Psoas muscle (tissue), 8 donors: Measurements from ENCODE around the gene AHCYL1. TPM values are rescaled to one million over a fixed set of nuclear protein-coding genes. Genes with fewer than 3 reads are reported as not detected.

Source experiments
- ATAC-seq, 4 donors: fragments of 200-7000 bp; cut with Tn5 transposase; one replicate each; pipeline ENCODE4 v1.9.1; 2020; ENCODE audit warnings: moderate library complexity in 3 of 4, mild to moderate bottlenecking in 2 of 4
- DNase-seq, 2 donors: peaks; one replicate each; pipeline ENCODE4 v3.0.0-alpha.2; 2020
- H3K27ac ChIP-seq: fragments of 200-600 bp; one replicate; pipeline ENCODE4 v1.8.0; 2022
- H3K27me3 ChIP-seq, 3 donors: fragments of 200-600 bp in 1 of 3; one replicate each; pipeline versions ENCODE4 v1.6.1 to v1.8.0; 2013 to 2022; ENCODE audit warnings: low read length in 2 of 3, mild to moderate bottlenecking in 2 of 3, moderate library complexity in 1 of 3; ENCODE audit not compliant: insufficient read depth in 3 of 3
- H3K36me3 ChIP-seq, 2 donors: fragments of 200-600 bp in 1 of 2; one replicate each; pipeline versions ENCODE4 v1.6.1 to v1.8.0; 2013 to 2022; ENCODE audit warnings: low read depth in 1 of 2, mild to moderate bottlenecking in 1 of 2, moderate library complexity in 1 of 2; ENCODE audit not compliant: insufficient read depth in 1 of 2
- H3K4me1 ChIP-seq: fragments of 200-600 bp; one replicate; pipeline ENCODE4 v1.8.0; 2022
- H3K4me3 ChIP-seq: fragments of 200-600 bp; one replicate; pipeline ENCODE4 v1.8.0; 2022; ENCODE audit warnings: mild to moderate bottlenecking
- H3K9me3 ChIP-seq: fragments of 200-600 bp; one replicate; pipeline ENCODE4 v1.8.0; 2022
- CTCF ChIP-seq: fragments of 200-600 bp; IDR thresholded peaks from one replicate; pipeline ENCODE4 v1.8.0; 2022; ENCODE audit warnings: antibody characterized with exemption
- WGBS, 3 donors: extraction: QIAGEN DNeasy Blood & Tissue Kit; methylation state at CpG; one replicate each; pipeline versions ENCODE4 v1.1.6 to v1.1.7; 2013; 5-methylcytosine and 5-hydroxymethylcytosine counted together
- intact Hi-C, 2 donors: fragments of 100-400 bp; cut with DNase I; formaldehyde crosslinking; loops; one replicate each; pipeline versions ENCODE4 v1.11.0 to v1.14.2; 2022
- polyA plus RNA-seq, 3 donors: library from polyadenylated mRNA; stranded (reverse); fragments of 200-250 nt; gene quantifications; one replicate each; pipeline ENCODE4 v1.2.3, GENCODE V29; 2013
- total RNA-seq, 4 donors: library from RNA; stranded (reverse); fragmentation: NEBNext Ultra II Directional in 2 of 4; extraction: Animal tissue kit (Norgen Biotek cat#: 25700) in 2 of 4; gene quantifications; one replicate each; pipeline versions ENCODE4 v1.2.1 to v1.2.4, GENCODE V29; 2021 to 2023
- donor health status: healthy with polysubstance abuse.
- donor health status: DM: no; HTN: no; CAD: no; lungs with moderate emphysema.
- donor health status: Bipolar disorder and iron deficiency.
- donor health status: healthy.
- donor health status: DM: yes; HTN: yes; CAD: no.
- donor health status: DM: no; HTN: no; CAD: no.
- donor health status: DM: no; HTN: no; CAD: no.
- donor health status: DM: yes; HTN: yes; CAD: no.

Gene AHCYL1
- total and polyA plus RNA-seq, 7 donors: 42.5 to 128 (median 60.2) TPM

- Histone ChIP-seq H3K27me3 (no peaks in the 10 kb centered on the region), H3K27ac (peak overlapping the region; percentile 85), H3K4me3 (peak overlapping the region; percentile 69), H3K36me3 (peaks cover 0 to 7% of the 10 kb centered on the region in 2 donors), H3K4me1 (peaks cover 69% of the 10 kb centered on the region), H3K9me3 (no peaks in the 10 kb centered on the region)
- no peak for TF ChIP-seq CTCF
- ATAC-seq (peak; percentile 95 to 97 (median 95)), DNase-seq (peak; percentile 82 to 91)
- WGBS, 3 donors: 4 to 13% (median 7%) methylated on average over 8 of the region's 8 CpGs
- intact Hi-C loops: no loop called here
Measured at GRCh38 chr1:110003747-110004428, 19.3 kb downstream of the AHCYL1 start.

- peak overlapping the region; percentile 69 for H3K4me3 ChIP-seq
- no peaks in the 10 kb centered on the region for H3K9me3 ChIP-seq
- TF ChIP-seq CTCF: no peak
- DNase-seq (no peak), ATAC-seq (peak in 1 of 4 donors; percentile 16)
- peak overlapping the region; percentile 85 for H3K27ac ChIP-seq
- intact Hi-C loops: no loop called here
- H3K4me1 ChIP-seq: peaks cover 69% of the 10 kb centered on the region
- H3K27me3 ChIP-seq: no peaks in the 10 kb centered on the region
- H3K36me3 ChIP-seq: peaks cover 4 to 14% of the 10 kb centered on the region in 2 donors
- WGBS, 3 donors: 14 to 42% (median 20%) methylated on average over 1 of the region's 1 CpG
Measured at GRCh38 chr1:110004583-110004982, 20.0 kb downstream of the AHCYL1 start.

GRCh38 chr1:110005971-110006370, 21.4 kb downstream of the AHCYL1 start:
- no peak for ATAC-seq
- H3K4me1 ChIP-seq: peaks cover 60% of the 10 kb centered on the region
- intact Hi-C loops: no loop called here

GRCh38 chr1:110006516-110006915, 22.0 kb downstream of the AHCYL1 start:
- Histone ChIP-seq H3K27me3 (no peaks in the 10 kb centered on the region), H3K36me3 (peaks cover 13 to 33% of the 10 kb centered on the region in 2 donors), H3K27ac (peak overlapping the region; percentile 85), H3K4me3 (peak overlapping the region; percentile 69), H3K9me3 (no peaks in the 10 kb centered on the region), H3K4me1 (peaks cover 62% of the 10 kb centered on the region)
- 6 to 9% (median 6%) methylated on average over 1 of the region's 1 CpG for WGBS, 3 donors
- TF ChIP-seq CTCF: no peak
- intact Hi-C loops: no loop called here
- no peak for DNase-seq
- no peak for ATAC-seq

More at GRCh38 chr1:110005971-110006370, 21.4 kb downstream of the AHCYL1 start:
- H3K27ac ChIP-seq: peak overlapping the region; percentile 85
- no peak for DNase-seq
- H3K36me3 ChIP-seq: peaks cover 8 to 28% of the 10 kb centered on the region in 2 donors
- peak overlapping the region; percentile 69 for H3K4me3 ChIP-seq
- TF ChIP-seq CTCF: no peak
- no peaks in the 10 kb centered on the region for H3K27me3 ChIP-seq
- no peaks in the 10 kb centered on the region for H3K9me3 ChIP-seq
